Embryonic facial prominence (tissue), 1 donor: ENCODE data around the gene BOLA1.
"Not testable (repeated sequence)": the region's sequence is repeated elsewhere in the genome, so short reads cannot be mapped to it uniquely, and the experiment has no call there.

Experiments used
- DNase-seq: peaks from one replicate; pipeline ENCODE4 v3.0.0-alpha.2; 2016; ENCODE audit errors: extremely low spot score

BOLA1 gene

GRCh38 chr1:149886396-149887195 lies 12.8 kb upstream of the BOLA1 start:
- DNase-seq: peak; percentile 100

DNA sequence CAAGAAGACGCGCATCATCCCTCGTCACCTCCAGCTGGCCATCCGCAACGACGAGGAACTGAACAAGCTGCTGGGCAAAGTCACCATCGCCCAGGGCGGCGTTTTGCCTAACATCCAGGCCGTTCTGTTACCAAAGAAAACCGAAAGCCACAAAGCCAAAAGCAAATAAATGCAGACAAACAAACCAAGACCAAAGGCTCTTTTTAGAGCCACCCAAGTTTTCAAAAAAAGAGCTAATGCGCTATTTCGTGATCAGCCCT lies 12.2 kb upstream of the BOLA1 start:
- not testable (repeated sequence) for DNase-seq

DNA sequence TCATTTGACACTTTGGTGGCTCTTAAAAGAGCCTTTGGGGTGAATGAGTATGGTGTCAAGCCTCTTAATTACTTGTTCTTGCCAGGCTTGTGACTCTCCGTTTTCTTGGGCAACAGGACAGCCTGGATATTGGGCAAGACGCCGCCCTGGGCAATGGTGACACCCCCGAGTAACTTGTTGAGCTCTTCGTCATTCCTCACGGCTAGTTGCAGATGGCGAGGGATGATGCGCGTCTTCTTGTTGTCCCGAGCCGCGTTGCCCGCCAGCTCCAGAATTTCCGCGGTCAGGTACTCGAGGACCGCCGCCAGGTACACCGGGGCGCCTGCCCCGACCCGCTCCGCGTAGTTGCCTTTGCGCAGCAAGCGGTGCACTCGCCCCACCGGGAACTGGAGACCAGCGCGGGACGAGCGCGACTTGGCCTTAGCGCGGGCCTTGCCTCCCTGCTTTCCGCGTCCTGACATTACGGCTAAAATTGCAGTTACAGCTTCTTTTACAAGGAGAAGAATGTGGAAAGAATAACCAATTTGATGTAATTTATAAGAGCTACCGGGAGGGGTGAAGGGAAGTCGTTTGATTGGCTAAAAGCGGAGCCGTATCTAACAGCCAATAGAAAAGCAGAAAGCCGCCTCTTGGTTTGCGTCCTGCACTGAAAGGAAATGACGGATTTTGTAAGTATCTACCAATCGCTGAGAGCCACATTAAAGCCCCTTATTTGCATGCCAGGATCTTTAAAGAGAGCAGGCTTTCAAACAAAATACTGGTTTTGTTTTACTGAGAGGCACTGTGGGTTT lies 11.7 kb upstream of the BOLA1 start:
- peak; percentile 100 for DNase-seq

DNA sequence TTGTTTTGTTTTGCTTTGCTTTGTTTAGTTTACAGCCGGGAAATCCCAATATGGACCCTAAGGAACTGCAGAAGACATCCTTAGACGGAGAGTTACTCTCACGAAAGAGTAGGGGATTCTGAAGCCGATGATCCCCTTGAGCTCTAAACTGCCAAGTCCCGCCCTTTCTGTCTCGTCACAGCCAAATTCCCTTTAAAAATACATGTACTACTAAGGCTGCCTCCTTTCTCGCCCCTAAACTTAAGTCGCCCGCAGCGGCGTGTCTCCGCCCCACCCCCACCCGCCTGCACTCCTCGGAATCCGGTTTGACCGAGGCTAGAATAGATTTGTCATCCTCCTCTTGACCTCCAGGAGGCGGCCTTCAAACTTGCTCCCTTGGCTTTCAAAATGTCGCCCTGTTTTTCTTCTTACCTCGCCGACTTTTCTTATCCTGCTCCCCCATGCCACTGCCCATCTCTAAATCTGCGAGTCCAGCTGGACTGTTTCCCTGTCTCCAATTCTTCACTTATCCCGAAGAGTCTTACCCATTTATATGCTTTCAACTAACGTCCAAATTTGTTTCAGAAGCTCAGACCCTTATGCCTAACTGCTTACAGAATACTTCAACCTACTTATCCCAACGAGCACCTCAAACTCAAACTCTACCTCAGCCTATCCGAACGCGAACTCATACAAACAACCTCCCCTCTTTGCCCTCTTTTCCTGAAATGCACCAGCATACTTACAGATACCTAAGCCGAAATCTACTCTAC lies 10.9 kb upstream of the BOLA1 start:
- peak; percentile 92 for DNase-seq

DNA sequence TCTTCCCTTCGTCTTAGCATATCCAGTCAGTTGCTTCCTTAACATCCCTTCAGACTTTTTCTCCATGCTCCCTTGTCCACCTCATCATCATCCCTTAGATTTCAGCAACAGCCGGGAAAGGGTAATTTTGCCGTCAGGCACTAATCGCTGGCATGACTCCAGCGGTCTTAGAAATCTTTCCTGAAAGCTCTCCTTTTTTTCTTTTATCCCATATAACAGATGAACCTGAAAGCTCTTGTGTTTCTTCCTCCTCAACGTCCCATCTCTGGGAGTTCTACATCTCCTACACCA lies 10.4 kb upstream of the BOLA1 start:
- no peak for DNase-seq

GRCh38 chr1:149896575-149896974 lies 2.8 kb upstream of the BOLA1 start:
- DNase-seq: no peak

DNA sequence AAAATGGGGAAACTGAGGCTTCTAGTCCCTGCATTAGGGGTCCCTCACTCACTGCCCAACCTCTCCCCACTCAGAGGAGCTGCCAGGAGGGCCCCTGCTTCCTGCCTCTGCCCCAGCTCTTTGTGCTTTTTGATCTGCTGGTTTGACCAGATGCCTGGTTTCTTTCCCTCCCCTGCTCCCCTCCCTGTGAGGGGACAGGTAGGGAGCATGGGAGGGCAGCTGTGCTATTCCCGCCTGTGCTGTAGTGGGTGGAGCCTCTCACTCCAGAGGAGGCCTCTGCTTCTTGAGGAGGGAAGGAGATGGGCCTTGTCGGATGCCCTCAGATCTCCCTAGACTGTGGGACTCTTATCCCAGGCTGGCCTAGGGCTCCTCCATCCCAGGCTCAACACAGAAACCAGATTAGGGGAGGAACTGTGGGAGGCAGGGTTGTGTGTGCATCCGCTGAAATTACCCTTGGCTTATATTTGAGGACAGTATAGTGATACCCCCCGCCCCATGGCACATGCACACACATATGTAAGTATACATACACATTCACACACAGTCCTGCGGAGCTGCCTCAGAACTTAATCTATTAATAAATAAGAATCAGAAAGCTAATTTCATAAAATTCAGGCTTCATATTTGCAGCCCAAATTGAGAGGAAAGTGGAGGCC lies 4.6 kb downstream of the BOLA1 start:
- no peak for DNase-seq

GRCh38 chr1:149906570-149907075 lies 7.3 kb downstream of the BOLA1 start:
- no peak for DNase-seq

DNA sequence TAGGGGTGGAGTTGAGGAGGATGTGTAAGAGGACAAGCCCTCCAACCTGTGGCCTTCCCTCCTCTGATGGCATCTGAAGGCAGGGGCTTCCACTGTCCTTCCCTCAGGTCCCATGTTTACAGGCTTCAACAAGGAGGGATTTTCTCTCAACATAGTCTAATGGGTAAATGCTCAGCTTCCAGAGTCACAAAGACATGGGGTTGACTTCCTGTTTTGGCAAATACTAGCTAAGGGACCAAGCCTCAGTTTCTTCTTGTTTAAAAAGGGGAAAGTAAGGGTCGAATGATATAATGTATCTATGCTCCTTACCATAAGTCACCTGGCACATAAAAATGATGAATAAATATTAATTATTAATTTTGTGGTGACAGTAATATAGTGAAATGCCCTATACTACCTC lies 15.2 kb downstream of the BOLA1 start:
- no peak for DNase-seq

- no peak for DNase-seq
Observed at GRCh38 chr1:149915429-149916192, 16.2 kb downstream of the BOLA1 start.

DNA sequence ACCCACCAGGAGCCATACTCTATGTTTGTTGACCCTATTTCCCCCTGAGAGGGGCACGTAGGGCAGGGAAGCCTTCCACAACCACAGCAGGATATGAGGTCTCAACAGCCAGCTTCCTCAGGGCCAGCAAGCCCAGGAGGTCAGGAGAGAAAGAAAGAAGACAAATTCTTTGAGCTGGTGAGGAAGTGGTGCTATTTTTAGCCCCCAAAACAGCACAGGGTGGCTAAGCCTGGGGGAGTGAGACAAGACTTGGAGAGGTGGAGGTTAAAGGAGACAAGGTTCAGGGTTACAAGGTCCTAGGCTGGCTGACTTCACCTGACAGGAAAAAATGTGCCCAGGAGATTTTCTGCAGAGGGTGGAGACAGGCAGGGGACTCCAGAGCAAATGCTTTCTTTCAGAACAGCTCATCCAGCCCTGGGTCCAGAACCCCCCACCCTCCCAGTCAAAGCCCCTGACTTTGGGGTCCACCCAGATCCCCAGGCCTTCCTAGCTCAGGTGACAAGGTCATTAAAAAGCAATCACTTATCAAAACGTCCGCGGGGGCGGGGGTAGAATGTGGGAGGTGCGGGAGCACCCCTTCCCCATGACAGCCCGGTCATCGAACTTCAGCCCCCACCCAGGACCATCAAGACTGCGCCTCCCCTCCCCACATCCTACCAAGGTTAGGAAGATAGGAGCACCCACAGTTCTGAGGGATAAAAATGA lies 17.0 kb downstream of the BOLA1 start:
- DNase-seq: no peak

DNA sequence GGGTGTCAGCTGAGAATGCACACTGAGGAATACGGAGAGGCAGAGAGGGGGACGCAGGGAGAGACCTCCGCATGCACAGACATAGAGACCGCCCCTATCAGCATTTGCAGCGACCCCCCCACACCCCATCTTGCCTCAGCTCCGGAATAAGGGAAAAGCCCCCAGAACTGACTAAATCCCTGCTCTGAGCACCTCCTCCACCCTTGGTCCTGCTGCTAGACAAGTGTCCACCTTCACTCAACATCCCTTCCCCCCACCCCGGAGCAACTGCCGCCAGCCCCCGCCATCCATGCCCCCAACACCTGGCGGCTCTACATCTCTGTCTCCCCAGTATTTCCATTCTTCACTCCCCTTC lies 17.5 kb downstream of the BOLA1 start:
- DNase-seq: no peak

DNA sequence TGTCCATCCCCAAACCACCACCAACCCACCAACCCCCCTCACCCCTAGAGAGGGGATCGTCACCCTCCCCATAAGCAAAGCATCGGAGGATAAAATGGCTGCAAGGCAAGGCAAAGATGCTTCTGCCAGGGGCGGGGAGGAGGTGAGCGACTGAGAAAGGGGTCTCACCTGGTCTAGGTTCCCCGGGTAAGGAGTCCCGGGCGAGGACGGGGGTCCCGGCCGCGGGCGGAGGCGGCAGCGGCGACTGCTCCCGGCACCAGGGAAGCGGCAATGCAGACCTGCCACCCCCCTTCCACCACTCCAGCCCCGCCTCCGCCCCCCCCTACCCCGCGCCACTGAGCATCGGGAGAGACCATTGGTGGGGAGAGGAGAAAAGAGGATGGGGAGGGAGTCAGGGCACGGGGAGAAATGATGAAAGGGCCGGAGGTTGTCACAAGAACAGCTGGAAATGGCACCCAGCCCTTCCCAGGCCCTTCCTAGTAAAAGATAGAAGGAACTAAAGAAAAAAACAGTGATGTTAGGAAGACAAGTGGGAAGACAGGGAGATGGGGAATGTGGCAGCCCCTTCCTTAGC lies 18.3 kb downstream of the BOLA1 start, which contains the start of gene SV2A:
Gene SV2A, minus strand, starts transcription at position 274 of the 574 bp plus-strand sequence. CDS start 4,004 bp downstream, outside the sequence.
- no peak for DNase-seq

GRCh38 chr1:149923626-149924025 lies 24.3 kb downstream of the BOLA1 start:
- no peak for DNase-seq

- DNase-seq: no peak
Observed at GRCh38 chr1:149925345-149925744, 26.0 kb downstream of the BOLA1 start.

GRCh38 chr1:149925751-149926150 lies 26.4 kb downstream of the BOLA1 start:
- DNase-seq: no peak

- DNase-seq: no peak
Observed at GRCh38 chr1:149926296-149926695, 26.9 kb downstream of the BOLA1 start.

- no peak for DNase-seq
Observed at GRCh38 chr1:149927056-149927562, 27.7 kb downstream of the BOLA1 start.

GRCh38 chr1:149927563-149928400 lies 28.4 kb downstream of the BOLA1 start, which contains the start of gene SF3B4:
Gene SF3B4, minus strand, starts transcription at chr1:149927803. Its CDS starts 44 bp downstream, at chr1:149927759.
- peak; percentile 96 for DNase-seq
